SK-N-SH (cell line): Measurements from ENCODE around the gene BRCA2. TPM values are rescaled to one million over a fixed set of nuclear protein-coding genes. Genes with fewer than 3 reads are reported as not detected.
"Not testable (repeated sequence)": the region's sequence is repeated elsewhere in the genome, so short reads cannot be mapped to it uniquely, and the experiment has no call there.

Experiments used
- CTCF ChIA-PET: fragments of 300-600, 350-600 bp; formaldehyde crosslinking; extraction: SDS; loops from one replicate; lab custom pipeline; 2021; lab: Yijun Ruan, JAX
- POLR2A ChIA-PET: fragments of 350-600 bp; sonication (Branson Sonifier 250); formaldehyde crosslinking; extraction: SDS; loops from one replicate; lab custom pipeline; 2020; ENCODE audit warnings: antibody characterized with exemption, inconsistent platforms; lab: Yijun Ruan, JAX
- DNase-seq: peaks from one replicate; pipeline ENCODE4 v3.0.0; 2012
- H2AFZ ChIP-seq: fragments of 200-600 bp; sonication (generic); 2 replicates; pipeline ENCODE4 v1.8.1; 2016; ENCODE audit warnings: antibody characterized with exemption, mild to moderate bottlenecking, low read depth
- H3F3A ChIP-seq: fragments of 200-600 bp; sonication (generic); replicated peaks from 2 replicates; pipeline ENCODE3; 2016; ENCODE audit warnings: antibody characterized with exemption, mild to moderate bottlenecking; ENCODE audit not compliant: insufficient read depth
- H3K27ac ChIP-seq, 2 experiments: fragments of 200-500 bp in 1 of 2; fragments of 200-600 bp in 1 of 2; sonication (Bioruptor generic) in 1 of 2; sonication (generic), shearing (Covaris generic) in 1 of 2; 2 replicates each; pipeline versions ENCODE4 v1.5.1 to v1.6.1; 2014 to 2016; ENCODE audit warnings: low read depth in 2 of 2, inconsistent platforms in 1 of 2, low read length in 1 of 2, mild to moderate bottlenecking in 1 of 2, mixed read lengths in 1 of 2
- H3K27me3 ChIP-seq: fragments of 200-600 bp; sonication (generic), shearing (Covaris generic); 2 replicates; pipeline ENCODE4 v1.6.1; 2016; ENCODE audit warnings: mixed run types; ENCODE audit not compliant: insufficient read depth
- H3K36me3 ChIP-seq, 2 experiments: fragments of 200-500 bp in 1 of 2; fragments of 200-600 bp in 1 of 2; sonication (Bioruptor generic) in 1 of 2; sonication (generic) in 1 of 2; replicated peaks in 1 of 2; 2 replicates each; pipeline versions ENCODE3 to v1.5.1; 2014 to 2016; ENCODE audit warnings: low read length in 1 of 2, mild to moderate bottlenecking in 1 of 2; ENCODE audit not compliant: insufficient read depth in 2 of 2, control insufficient read depth in 1 of 2
- H3K4me1 ChIP-seq, 2 experiments: fragments of 200-500 bp in 1 of 2; fragments of 200-600 bp in 1 of 2; sonication (Bioruptor generic) in 1 of 2; sonication (generic), shearing (Covaris generic) in 1 of 2; 2 replicates each; pipeline versions ENCODE4 v1.5.1 to v1.6.1; 2014 to 2016; ENCODE audit warnings: low read depth in 1 of 2, low read length in 1 of 2, mixed run types in 1 of 2; ENCODE audit not compliant: insufficient read depth in 2 of 2, control insufficient read depth in 1 of 2
- H3K4me2 ChIP-seq: fragments of 200-600 bp; sonication (generic), shearing (Covaris generic); 2 replicates; pipeline ENCODE4 v1.6.1; 2017; ENCODE audit warnings: mixed run types
- H3K4me3 ChIP-seq, 2 experiments: fragments of 200-500 bp in 1 of 2; fragments of 200-600 bp in 1 of 2; sonication (Bioruptor generic) in 1 of 2; sonication (generic), shearing (Covaris generic) in 1 of 2; 2 replicates each; pipeline versions ENCODE4 v1.5.1 to v1.8.1; 2014 to 2016; ENCODE audit warnings: low read depth in 2 of 2, inconsistent platforms in 1 of 2, low read length in 1 of 2, mild to moderate bottlenecking in 1 of 2, mixed read lengths in 1 of 2, moderate library complexity in 1 of 2
- H3K79me2 ChIP-seq: fragments of 200-600 bp; sonication (generic); 2 replicates; pipeline ENCODE4 v1.8.1; 2017; ENCODE audit warnings: mild to moderate bottlenecking; ENCODE audit not compliant: insufficient read depth
- H3K9ac ChIP-seq: fragments of 200-600 bp; sonication (generic); 2 replicates; pipeline ENCODE4 v1.6.1; 2017; ENCODE audit warnings: mixed run types
- H3K9me2 ChIP-seq: fragments of 200-600 bp; sonication (generic); 2 replicates; pipeline ENCODE4 v1.6.1; 2017; ENCODE audit warnings: mixed run types
- H3K9me3 ChIP-seq: fragments of 200-600 bp; sonication (generic); 2 replicates; pipeline ENCODE4 v1.6.1; 2017; ENCODE audit warnings: mixed run types, mild to moderate bottlenecking, moderate library complexity
- H4K20me1 ChIP-seq: fragments of 200-600 bp; sonication (generic); 2 replicates; pipeline ENCODE4 v1.6.1; 2017; ENCODE audit warnings: mild to moderate bottlenecking, mixed run types; ENCODE audit not compliant: insufficient read depth
- CHD2 ChIP-seq: fragments of 150-350 bp; IDR thresholded peaks from 2 replicates; pipeline ENCODE4 v1.6.1; 2018; ENCODE audit warnings: low read length; ENCODE audit not compliant: partially characterized antibody
- EP300 ChIP-seq, 2 experiments: IDR thresholded peaks; 2 replicates each; pipeline versions ENCODE4 v1.4.0 to v1.6.1; 2012; ENCODE audit warnings: borderline replicate concordance in 1 of 2, low read depth in 1 of 2, low read length in 1 of 2
- FOXJ3 ChIP-seq: sonication (generic); formaldehyde crosslinking; IDR thresholded peaks from 2 replicates; pipeline ENCODE4 v1.5.1; 2020; ENCODE audit warnings: mild to moderate bottlenecking, missing genetic modification reagents
- GATA2 ChIP-seq: sonication (generic); formaldehyde crosslinking; IDR thresholded peaks from 2 replicates; pipeline ENCODE4 v1.5.0; 2020; ENCODE audit warnings: mild to moderate bottlenecking, missing genetic modification reagents
- NFIC ChIP-seq: IDR thresholded peaks from 2 replicates; pipeline ENCODE4 v1.4.0; 2012; ENCODE audit warnings: borderline replicate concordance
- PBX3 ChIP-seq: IDR thresholded peaks from 2 replicates; pipeline ENCODE4; 2012
- REST ChIP-seq: IDR thresholded peaks from 2 replicates; pipeline ENCODE4 v1.6.1; 2012; ENCODE audit warnings: mild to moderate bottlenecking, low read depth, low read length, moderate library complexity
- SIN3A ChIP-seq: IDR thresholded peaks from 2 replicates; pipeline ENCODE4 v1.6.1; 2012; ENCODE audit warnings: low read depth, mild to moderate bottlenecking, low read length, moderate library complexity, borderline replicate concordance
- ZBTB33 ChIP-seq: IDR thresholded peaks from 2 replicates; pipeline ENCODE4 v1.4.0; 2012; ENCODE audit warnings: low read depth, borderline replicate concordance
- WGBS: methylation state at CpG from one replicate; pipeline ENCODE4 v1.1.6; 2017; ENCODE audit warnings: low lambda C conversion rate; 5-methylcytosine and 5-hydroxymethylcytosine counted together
- polyA plus RNA-seq, 3 experiments: library from polyadenylated mRNA; depleted of rRNA; stranded (reverse); fragments of >200 nt; gene quantifications; 2 replicates each; pipeline ENCODE4 v1.2.3, GENCODE V29; 2012

The BRCA2 gene
- polyA plus RNA-seq, 1 of the 3 experiments (the other 2 are of a cell fraction) = 1.6 TPM

GRCh38 chr13:32355935-32356334 is 40.6 kb downstream of the BRCA2 start:
- H3K9me2 ChIP-seq, H3K4me1 ChIP-seq, DNase-seq, H3K27ac ChIP-seq, H3K4me2 ChIP-seq, H2AFZ ChIP-seq, H3K9ac ChIP-seq, POLR2A ChIA-PET, H3K4me3 ChIP-seq, H3K9me3 ChIP-seq, H4K20me1 ChIP-seq, H3F3A ChIP-seq, CTCF ChIA-PET, H3K27me3 ChIP-seq, H3K79me2 ChIP-seq: not testable (repeated sequence)
- WGBS = 94% methylated on average over 8 of the region's 8 CpGs
- H3K36me3 ChIP-seq = peaks cover 14 to 17% of the 10 kb centered on the region in 2 experiments

- Histone ChIP-seq H4K20me1 (no peaks in the 10 kb centered on the region), H3K79me2 (no peaks in the 10 kb centered on the region), H3K27me3 (no peaks in the 10 kb centered on the region), H3K4me3 (no peak overlapping the region), H3K27ac (no peak overlapping the region), H2AFZ (no peak overlapping the region), H3K36me3 (peaks cover 2 to 15% of the 10 kb centered on the region in 2 experiments), H3F3A (peaks cover 7% of the 10 kb centered on the region), H3K4me2 (no peak overlapping the region), H3K9me2 (no peaks in the 10 kb centered on the region), H3K9ac (no peak overlapping the region), H3K9me3 (no peaks in the 10 kb centered on the region), H3K4me1 (no peaks in the 10 kb centered on the region)
- ChIA-PET POLR2A (interaction anchor here (0.7 kb wide), 1 partner anchor 333 kb away, joined by 3 read pairs; no protein-coding TSS in a partner anchor), CTCF (interaction anchor here (0.6 to 3.2 kb wide), 2 partner anchors 452 to 549 kb away, joined by 4 to 7 read pairs; no protein-coding TSS in a partner anchor)
- TF ChIP-seq EP300 (IDR thresholded peaks at IDR 0.05; ENCODE audit: borderline replicate concordance in 1 of 2, low read depth in 1 of 2, low read length in 1 of 2) (no peak), FOXJ3 (CRISPR knock-in tag) (no peak), GATA2 (CRISPR knock-in tag) (no peak), ZBTB33 (no peak), SIN3A (no peak), CHD2 (no peak), REST (no peak), NFIC (no peak), PBX3 (no peak)
- WGBS = 95% methylated on average over 2 of the region's 2 CpGs
- no peak for DNase-seq
Observed at GRCh38 chr13:32362574-32362973, 47.3 kb downstream of the BRCA2 start.
